Measurements from ENCODE around the gene NDRG4. TPM values are rescaled to one million over a fixed set of nuclear protein-coding genes. Genes with fewer than 3 reads are reported as not detected.

The NDRG4 gene
- polyA plus RNA-seq, 6 donors from 2014 or later: 0.17 to 0.79 (median 0.27) TPM; not detected in 3

GRCh38 chr16:58533751-58534470, 34.0 kb downstream of the NDRG4 start:
- Mint-ChIP-seq H3K27me3 (no peaks in the 10 kb centered on the region), H3K4me1 (peaks cover 0 to 4% (median 0%) of the 10 kb centered on the region in 3 donors), H3K27ac (peak overlapping the region in 1 of 6 donors; percentile 9), H3K4me3 (no peak overlapping the region), H3K9me3 (no peaks in the 10 kb centered on the region), H3K36me3 (peaks cover 39 to 41% of the 10 kb centered on the region in 2 donors)
- DNase-seq: no peak
- no peak for ATAC-seq (ENCODE audit: low read depth in 2 of 2)

GRCh38 chr16:58535100-58535499, 35.2 kb downstream of the NDRG4 start:
- H3K4me1 Mint-ChIP-seq: peaks cover 0 to 4% (median 0%) of the 10 kb centered on the region in 3 donors
- peak overlapping the region in 3 of 6 donors; percentile 6 to 62 (median 23) for H3K27ac Mint-ChIP-seq
- H3K36me3 Mint-ChIP-seq: peaks cover 39 to 45% of the 10 kb centered on the region in 2 donors
- H3K27me3 Mint-ChIP-seq: no peaks in the 10 kb centered on the region
- DNase-seq (no peak), ATAC-seq (ENCODE audit: low read depth in 2 of 2) (no peak)
- H3K4me3 Mint-ChIP-seq: no peak overlapping the region
- no peaks in the 10 kb centered on the region for H3K9me3 Mint-ChIP-seq

GRCh38 chr16:58536278-58536677, 36.3 kb downstream of the NDRG4 start:
- no peak overlapping the region for H3K4me3 Mint-ChIP-seq
- DNase-seq (no peak), ATAC-seq (ENCODE audit: low read depth in 2 of 2) (no peak)
- H3K9me3 Mint-ChIP-seq: no peaks in the 10 kb centered on the region
- H3K27me3 Mint-ChIP-seq: no peaks in the 10 kb centered on the region
- H3K36me3 Mint-ChIP-seq: peaks cover 35 to 37% of the 10 kb centered on the region in 2 donors
- H3K27ac Mint-ChIP-seq: no peak overlapping the region
- H3K4me1 Mint-ChIP-seq: peaks cover 0 to 4% (median 0%) of the 10 kb centered on the region in 3 donors

- Mint-ChIP-seq H3K4me1 (peaks cover 0 to 4% (median 0%) of the 10 kb centered on the region in 3 donors), H3K27ac (peak overlapping the region in 3 of 6 donors; percentile 13 to 57 (median 36)), H3K27me3 (no peaks in the 10 kb centered on the region), H3K9me3 (no peaks in the 10 kb centered on the region), H3K36me3 (peaks cover 33% of the 10 kb centered on the region in 2 donors), H3K4me3 (no peak overlapping the region)
- DNase-seq (no peak), ATAC-seq (ENCODE audit: low read depth in 2 of 2) (no peak)
Observed at GRCh38 chr16:58537124-58537906, 37.4 kb downstream of the NDRG4 start.

GRCh38 chr16:58541711-58542110, 41.8 kb downstream of the NDRG4 start:
- Mint-ChIP-seq H3K4me1 (peaks cover 0 to 5% (median 0%) of the 10 kb centered on the region in 3 donors), H3K36me3 (peaks cover 26 to 29% of the 10 kb centered on the region in 2 donors), H3K27me3 (no peaks in the 10 kb centered on the region), H3K27ac (no peak overlapping the region), H3K4me3 (no peak overlapping the region), H3K9me3 (no peaks in the 10 kb centered on the region)
- no peak for DNase-seq
- no peak for ATAC-seq (ENCODE audit: low read depth in 2 of 2)

- no peak for DNase-seq
- H3K27ac Mint-ChIP-seq: peak overlapping the region in 1 of 6 donors; percentile 66
- H3K4me3 Mint-ChIP-seq: no peak overlapping the region
- H3K27me3 Mint-ChIP-seq: no peaks in the 10 kb centered on the region
- peaks cover 20 to 23% of the 10 kb centered on the region in 2 donors for H3K36me3 Mint-ChIP-seq
- peaks cover 0 to 5% (median 0%) of the 10 kb centered on the region in 3 donors for H3K4me1 Mint-ChIP-seq
- no peak for ATAC-seq (ENCODE audit: low read depth in 2 of 2)
- no peaks in the 10 kb centered on the region for H3K9me3 Mint-ChIP-seq
Observed at GRCh38 chr16:58542291-58542690, 42.3 kb downstream of the NDRG4 start.

- ATAC-seq (ENCODE audit: low read depth in 2 of 2) (no peak), DNase-seq (no peak)
- Mint-ChIP-seq H3K9me3 (no peaks in the 10 kb centered on the region), H3K4me3 (no peak overlapping the region), H3K27ac (peak overlapping the region in 1 of 6 donors; percentile 41), H3K27me3 (no peaks in the 10 kb centered on the region), H3K36me3 (peaks cover 14 to 15% of the 10 kb centered on the region in 2 donors), H3K4me1 (peaks cover 0 to 5% (median 0%) of the 10 kb centered on the region in 3 donors)
Observed at GRCh38 chr16:58543685-58544084, 43.7 kb downstream of the NDRG4 start.

GRCh38 chr16:58548378-58548777, 48.4 kb downstream of the NDRG4 start:
- Mint-ChIP-seq H3K9me3 (no peaks in the 10 kb centered on the region), H3K27ac (no peak overlapping the region), H3K4me3 (no peak overlapping the region), H3K36me3 (peaks cover 9 to 28% of the 10 kb centered on the region in 2 donors), H3K27me3 (no peaks in the 10 kb centered on the region), H3K4me1 (peaks cover 0 to 5% (median 0%) of the 10 kb centered on the region in 3 donors)
- DNase-seq: no peak
- ATAC-seq (ENCODE audit: low read depth in 2 of 2): no peak

GRCh38 chr16:58551496-58551895, 51.6 kb downstream of the NDRG4 start:
- Mint-ChIP-seq H3K9me3 (no peaks in the 10 kb centered on the region), H3K36me3 (peaks cover 7 to 16% of the 10 kb centered on the region in 2 donors), H3K27ac (no peak overlapping the region), H3K4me3 (no peak overlapping the region), H3K4me1 (no peaks in the 10 kb centered on the region), H3K27me3 (no peaks in the 10 kb centered on the region)
- no peak for ATAC-seq (ENCODE audit: low read depth in 2 of 2)
- DNase-seq: no peak

- Mint-ChIP-seq H3K9me3 (no peaks in the 10 kb centered on the region), H3K36me3 (peaks cover 7 to 19% of the 10 kb centered on the region in 2 donors), H3K27me3 (no peaks in the 10 kb centered on the region), H3K4me1 (no peaks in the 10 kb centered on the region), H3K27ac (no peak overlapping the region), H3K4me3 (no peak overlapping the region)
- ATAC-seq (ENCODE audit: low read depth in 2 of 2) (no peak), DNase-seq (no peak)
Observed at GRCh38 chr16:58556678-58557077, 56.7 kb downstream of the NDRG4 start.

Other genes starting within 250 kb of the NDRG4 start
- not detected for gene PRSS54, start 205.1 kb upstream of the NDRG4 start, polyA plus RNA-seq (ENCODE audit: low read depth in 6 of 6)
- 1 to 10 TPM in 5 of 6 donors, under 1 TPM in 1; 0.26 to 3.6 (median 2.2) TPM for gene GINS3, start 107.7 kb upstream of the NDRG4 start, polyA plus RNA-seq (ENCODE audit: low read depth in 6 of 6)
- 1 to 10 TPM; 1.3 to 9.6 (median 7.6) TPM for gene SETD6, start 15.4 kb downstream of the NDRG4 start, polyA plus RNA-seq (ENCODE audit: low read depth in 6 of 6)
- 100 to 1,000 TPM in 4 of 6 donors, 10 to 100 TPM in 2; 79.4 to 161 (median 108) TPM for gene CNOT1, start 129.7 kb downstream of the NDRG4 start, polyA plus RNA-seq (ENCODE audit: low read depth in 6 of 6)
- 1 to 10 TPM; 2.5 to 7.0 (median 3.6) TPM for gene SLC38A7, start 184.6 kb downstream of the NDRG4 start, polyA plus RNA-seq (ENCODE audit: low read depth in 6 of 6)
- gene GOT2, start 234.2 kb downstream of the NDRG4 start, polyA plus RNA-seq (ENCODE audit: low read depth in 6 of 6): 10 to 100 TPM; 39.5 to 53.5 (median 47.3) TPM

Data from naive B cell (primary cell).